Spleen (tissue), 7 donors: ENCODE data around the gene POLR2F.

Experiments used
- CTCF ChIP-seq, 11 experiments: fragments of 200-600 bp in 7 of 11; fragments of 450-650 bp in 4 of 11; sonication (generic) in 4 of 11; IDR thresholded peaks in 8 of 11; conservative IDR thresholded peaks in 3 of 11; 1 replicate in 7 of 11; 2 replicates in 4 of 11; pipeline versions ENCODE4 v1.4.0 to v1.8.0; 2016 to 2021; ENCODE audit warnings: antibody characterized with exemption in 11 of 11, inconsistent platforms in 4 of 11, mild to moderate bottlenecking in 1 of 11
- POLR2AphosphoS5 ChIP-seq, 3 donors: sonication (generic); formaldehyde crosslinking; IDR thresholded peaks; one replicate each; pipeline ENCODE4 v1.5.1; 2017; ENCODE audit warnings: antibody characterized with exemption in 3 of 3
- donor health status: DM: no; HTN: no; CAD: no; lungs with moderate emphysema.
- donor health status: DM: no; HTN: no; CAD: no.
- donor health status: DM: no; HTN: no; CAD: no.

DNA sequence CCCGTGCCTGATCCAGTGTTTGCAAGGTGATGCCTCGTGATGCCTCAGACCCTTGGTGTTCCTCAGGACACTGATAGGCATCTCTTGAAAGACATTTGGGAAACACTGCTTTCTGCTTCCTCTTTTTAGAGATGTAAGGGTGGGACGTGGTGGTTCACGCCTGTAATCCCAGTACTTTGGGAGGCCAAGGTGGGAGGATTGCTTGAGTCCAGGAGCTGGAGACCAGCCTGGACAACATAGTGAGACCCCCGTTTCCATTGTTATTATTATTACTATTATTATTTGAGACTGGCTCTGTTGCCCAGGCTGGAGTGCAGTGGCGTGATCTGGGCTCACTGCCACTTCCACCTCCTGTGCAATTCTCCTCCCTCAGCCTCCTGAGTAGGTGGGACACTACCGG, 37.4 kb downstream of the POLR2F start:
- TF ChIP-seq CTCF (IDR thresholded peaks at IDR 0.05 in 8 of 11, conservative IDR thresholded peaks at IDR 0.05 in 3 of 11) (no peak), POLR2AphosphoS5 (IDR thresholded peaks at IDR 0.05) (no peak)
